Vein endothelial cell (primary cell): ENCODE measurements around the gene MRPL52. TPM values are rescaled to one million over a fixed set of nuclear protein-coding genes. Genes with fewer than 3 reads are reported as not detected.

Source experiments
- small RNA-seq: library from RNA; depleted of rRNA; stranded (forward); fragments of <200 nt; gene quantifications from one replicate; pipeline ENCODE3, GENCODE V24; 2012
- total RNA-seq: library from RNA; depleted of rRNA; stranded (reverse); fragments of >200 nt; gene quantifications from 2 replicates; pipeline ENCODE4 v1.2.3, GENCODE V29; 2012

MRPL52 gene
- total RNA-seq = 40.8 and 120 TPM in 2 replicates

GRCh38 chr14:22829661-22830442 is at the start of gene MRPL52:
MRPL52 (plus strand) TSS chr14:22829887; CDS start chr14:22829913, 26 bp downstream.

GRCh38 chr14:22814941-22815713 is 14.6 kb upstream of the MRPL52 start, which contains the start of gene SLC7A7:
SLC7A7 (minus strand) TSS chr14:22815435; CDS start chr14:22813398, 2,037 bp downstream.

GRCh38 chr14:22836301-22837113 is 6.8 kb downstream of the MRPL52 start, which contains the start of gene MMP14:
MMP14 (plus strand) TSS chr14:22836585; CDS start chr14:22836818, 233 bp downstream.

GRCh38 chr14:22871224-22872032 is 41.7 kb downstream of the MRPL52 start, which contains the start of gene LRP10:
LRP10 (plus strand) TSS chr14:22871740; CDS start chr14:22872304, 564 bp downstream.

GRCh38 chr14:22883173-22883976 is 53.7 kb downstream of the MRPL52 start, which contains the start of gene REM2:
REM2 (plus strand) TSS chr14:22883222; CDS start chr14:22883288, 66 bp downstream.

Small RNA genes lying within 50 kb of the gene (small RNA-seq; reads per million reads assigned to genes)
- gene RF00019 = not detected

Other genes with a start within 250 kb of the MRPL52 start
- gene DAD1, start 240.7 kb upstream of the MRPL52 start, total RNA-seq = 416 and 457 TPM in 2 replicates
- 9.8 and 14.6 TPM in 2 replicates for gene ABHD4, start 231.6 kb upstream of the MRPL52 start, total RNA-seq
- not detected in 2 replicates for gene OR6J1, start 185.5 kb upstream of the MRPL52 start, total RNA-seq
- gene OXA1L, start 63.2 kb upstream of the MRPL52 start, total RNA-seq = 84.1 and 96.4 TPM in 2 replicates
- gene SLC7A7, start 14.5 kb upstream of the MRPL52 start, total RNA-seq = 6.9 and 11.4 TPM in 2 replicates
- gene MMP14, start 6.7 kb downstream of the MRPL52 start, total RNA-seq = 268 and 400 TPM in 2 replicates
- gene LRP10, start 41.9 kb downstream of the MRPL52 start, total RNA-seq = 116 and 127 TPM in 2 replicates
- not detected in 2 replicates for gene REM2, start 53.3 kb downstream of the MRPL52 start, total RNA-seq
- gene RBM23, start 89.3 kb downstream of the MRPL52 start, total RNA-seq = 61.1 and 90.1 TPM in 2 replicates
- gene PRMT5, start 99.5 kb downstream of the MRPL52 start, total RNA-seq = 59.2 and 61.7 TPM in 2 replicates
- gene HAUS4, start 127.2 kb downstream of the MRPL52 start, total RNA-seq = 46.7 and 60.8 TPM in 2 replicates
- 54.9 and 71.9 TPM in 2 replicates for gene AJUBA, start 152.7 kb downstream of the MRPL52 start, total RNA-seq
- 5.8 and 6.2 TPM in 2 replicates for gene C14orf93, start 180.3 kb downstream of the MRPL52 start, total RNA-seq
- gene PSMB5, start 205.0 kb downstream of the MRPL52 start, total RNA-seq = 184 and 233 TPM in 2 replicates
- not detected in 2 replicates for gene PSMB11, start 212.3 kb downstream of the MRPL52 start, total RNA-seq
- gene CDH24, start 227.6 kb downstream of the MRPL52 start, total RNA-seq = 10.8 and 18.9 TPM in 2 replicates